ENCODE data around the gene MCF2L. TPM values are rescaled to one million over a fixed set of nuclear protein-coding genes. Genes with fewer than 3 reads are reported as not detected.

MCF2L gene
- total RNA-seq, 4 donors from 2014 or later: 18.3 to 52.6 (median 29.9) TPM

DNA sequence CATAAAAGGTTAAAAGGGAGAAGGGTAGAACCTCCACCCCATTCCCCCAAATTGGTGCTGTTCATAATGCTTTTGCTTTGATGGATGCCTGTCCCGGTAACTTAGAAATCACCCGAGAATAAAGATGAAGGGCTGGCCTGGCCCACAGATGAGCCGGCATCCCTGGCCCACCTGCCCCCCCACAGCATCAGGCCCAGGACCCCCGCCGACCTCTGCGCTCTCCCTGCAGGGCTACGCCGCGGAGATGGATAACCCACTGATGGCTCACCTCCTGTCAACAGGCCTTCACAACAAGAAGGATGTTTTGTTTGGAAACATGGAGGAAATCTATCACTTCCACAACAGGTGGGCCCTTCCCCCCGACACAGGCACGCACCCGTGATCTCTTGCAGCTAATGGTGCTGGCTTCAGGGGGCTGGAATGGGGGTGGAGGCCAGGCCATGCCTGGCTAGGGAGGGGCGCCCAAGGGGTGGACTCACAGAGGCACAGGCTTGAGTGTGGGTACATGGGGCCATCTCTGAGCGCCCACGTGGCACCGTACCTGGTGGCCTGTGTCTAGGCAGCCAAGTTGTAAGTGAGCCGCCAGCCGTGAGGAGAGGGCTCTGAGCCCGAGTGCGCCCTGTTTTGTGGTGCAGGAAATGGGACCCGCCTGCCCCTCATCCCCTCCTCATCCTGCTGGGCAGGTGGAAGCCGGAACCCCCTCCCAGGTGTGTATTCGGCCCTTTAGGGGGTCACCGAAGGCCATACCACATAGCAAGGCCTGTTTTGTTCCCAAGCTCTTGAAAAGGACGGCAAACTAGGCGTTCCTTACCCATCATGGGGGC lies 113.4 kb downstream of the MCF2L start:
- TF ChIP-seq POLR2AphosphoS5 (IDR thresholded peaks at IDR 0.05): no peak
- no peak for TF ChIP-seq POLR2A (IDR thresholded peaks at IDR 0.05)
- TF ChIP-seq, protein P1, sequence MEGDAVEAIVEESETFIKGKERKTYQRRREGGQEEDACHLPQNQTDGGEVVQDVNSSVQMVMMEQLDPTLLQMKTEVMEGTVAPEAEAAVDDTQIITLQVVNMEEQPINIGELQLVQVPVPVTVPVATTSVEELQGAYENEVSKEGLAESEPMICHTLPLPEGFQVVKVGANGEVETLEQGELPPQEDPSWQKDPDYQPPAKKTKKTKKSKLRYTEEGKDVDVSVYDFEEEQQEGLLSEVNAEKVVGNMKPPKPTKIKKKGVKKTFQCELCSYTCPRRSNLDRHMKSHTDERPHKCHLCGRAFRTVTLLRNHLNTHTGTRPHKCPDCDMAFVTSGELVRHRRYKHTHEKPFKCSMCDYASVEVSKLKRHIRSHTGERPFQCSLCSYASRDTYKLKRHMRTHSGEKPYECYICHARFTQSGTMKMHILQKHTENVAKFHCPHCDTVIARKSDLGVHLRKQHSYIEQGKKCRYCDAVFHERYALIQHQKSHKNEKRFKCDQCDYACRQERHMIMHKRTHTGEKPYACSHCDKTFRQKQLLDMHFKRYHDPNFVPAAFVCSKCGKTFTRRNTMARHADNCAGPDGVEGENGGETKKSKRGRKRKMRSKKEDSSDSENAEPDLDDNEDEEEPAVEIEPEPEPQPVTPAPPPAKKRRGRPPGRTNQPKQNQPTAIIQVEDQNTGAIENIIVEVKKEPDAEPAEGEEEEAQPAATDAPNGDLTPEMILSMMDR (IDR thresholded peaks at IDR 0.05): no peak
- no peak for TF ChIP-seq EP300 (IDR thresholded peaks at IDR 0.05)
- H3K9me3 ChIP-seq: no peaks in the 10 kb centered on the region
- peaks cover 25% of the 10 kb centered on the region for H3K27me3 ChIP-seq
- 90 to 93% methylated on average over 4 to 5 of the region's 26 CpGs for WGBS, 2 donors (ENCODE audit: low coverage in 1 of 2)
- H3K36me3 ChIP-seq: peaks cover 0 to 27% of the 10 kb centered on the region in 2 donors
- H3K4me3 ChIP-seq: no peak overlapping the region
- ATAC-seq: no peak
- no peak overlapping the region for H3K27ac ChIP-seq
- peaks cover 0 to 4% (median 0%) of the 10 kb centered on the region in 3 donors for H3K4me1 ChIP-seq

- WGBS, 2 donors (ENCODE audit: low coverage in 1 of 2): no CpG with 5 or more reads among the region's 10 CpGs
These were observed 114.0 kb downstream of the MCF2L start for GRCh38 chr13:113083022-113083373.

DNA sequence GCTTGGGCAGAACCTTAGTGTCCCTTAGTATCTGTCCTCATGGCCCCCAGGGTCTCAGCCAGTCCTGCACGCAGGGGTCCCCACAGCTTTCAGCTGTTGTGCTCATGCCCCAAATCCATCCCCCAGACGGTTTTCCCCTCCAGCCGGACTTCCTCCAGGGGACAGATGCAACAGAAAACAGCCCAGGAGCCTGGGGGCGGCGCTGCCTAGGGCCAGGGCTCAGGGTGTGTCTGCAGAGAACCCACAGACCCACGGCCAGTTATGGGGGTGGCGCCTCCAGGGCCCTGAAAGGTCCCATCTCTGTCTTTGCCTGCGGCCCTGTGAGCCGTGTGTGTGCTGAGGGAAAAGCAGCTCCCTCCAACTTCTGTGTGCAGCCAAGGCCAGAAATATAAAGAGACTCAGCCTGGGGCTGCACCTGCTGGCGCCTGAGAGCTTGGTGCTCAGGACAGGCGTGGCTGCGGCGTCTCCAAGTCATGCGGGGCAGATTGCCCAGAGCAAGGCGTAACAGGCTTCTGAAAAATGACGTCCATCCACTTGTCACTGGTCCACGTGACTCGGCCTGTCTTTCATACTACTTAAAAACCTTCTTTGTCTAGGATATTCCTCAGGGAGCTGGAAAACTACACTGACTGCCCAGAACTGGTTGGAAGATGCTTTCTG lies 114.5 kb downstream of the MCF2L start:
- Histone ChIP-seq H3K9me3 (no peaks in the 10 kb centered on the region), H3K27me3 (peaks cover 33% of the 10 kb centered on the region), H3K27ac (no peak overlapping the region), H3K4me3 (no peak overlapping the region), H3K36me3 (peaks cover 0 to 29% of the 10 kb centered on the region in 2 donors), H3K4me1 (peaks cover 0 to 4% (median 0%) of the 10 kb centered on the region in 3 donors)
- 19 to 46% methylated on average over 3 to 5 of the region's 18 CpGs for WGBS, 2 donors (ENCODE audit: low coverage in 1 of 2)
- TF ChIP-seq, protein P1 (IDR thresholded peaks at IDR 0.05): no peak
- no peak for TF ChIP-seq POLR2AphosphoS5 (IDR thresholded peaks at IDR 0.05)
- TF ChIP-seq EP300 (IDR thresholded peaks at IDR 0.05): no peak
- TF ChIP-seq POLR2A (IDR thresholded peaks at IDR 0.05): no peak
- ATAC-seq: peak; percentile 56

More at GRCh38 chr13:113083022-113083373, 114.0 kb downstream of the MCF2L start:
- Histone ChIP-seq H3K27ac (no peak overlapping the region), H3K27me3 (peaks cover 30% of the 10 kb centered on the region), H3K4me3 (no peak overlapping the region), H3K4me1 (peaks cover 0 to 4% (median 0%) of the 10 kb centered on the region in 3 donors), H3K9me3 (no peaks in the 10 kb centered on the region), H3K36me3 (peaks cover 0 to 27% of the 10 kb centered on the region in 2 donors)
- no peak for ATAC-seq
- TF ChIP-seq POLR2AphosphoS5 (IDR thresholded peaks at IDR 0.05) (no peak), POLR2A (IDR thresholded peaks at IDR 0.05) (no peak), EP300 (IDR thresholded peaks at IDR 0.05) (no peak)
- TF ChIP-seq, protein P1 (IDR thresholded peaks at IDR 0.05): no peak

- no peaks in the 10 kb centered on the region for H3K9me3 ChIP-seq
- H3K36me3 ChIP-seq: peaks cover 0 to 22% of the 10 kb centered on the region in 2 donors
- H3K27ac ChIP-seq: no peak overlapping the region
- peaks cover 0 to 4% (median 0%) of the 10 kb centered on the region in 3 donors for H3K4me1 ChIP-seq
- 84 to 91% methylated on average over 3 to 25 of the region's 25 CpGs for WGBS, 2 donors (ENCODE audit: low coverage in 1 of 2)
- TF ChIP-seq POLR2A (IDR thresholded peaks at IDR 0.05): no peak
- H3K27me3 ChIP-seq: peaks cover 37% of the 10 kb centered on the region
- H3K4me3 ChIP-seq: no peak overlapping the region
- no peak for ATAC-seq
These were observed 115.3 kb downstream of the MCF2L start for GRCh38 chr13:113084094-113084942.
